Left forelimb (tissue), 1 donor: ENCODE data around the gene ANKAR.
"Not testable (repeated sequence)": the region's sequence is repeated elsewhere in the genome, so short reads cannot be mapped to it uniquely, and the experiment has no call there.

Source experiments
- DNase-seq: peaks from one replicate; pipeline ENCODE4 v3.0.0-alpha.2; 2018; ENCODE audit warnings: low spot score

The ANKAR gene

GRCh38 chr2:189674374-189675112, at the start of gene ANKAR:
ANKAR (plus strand) TSS chr2:189674670; CDS start chr2:189676491, 1,821 bp downstream.
- peak; percentile 94 for DNase-seq

GRCh38 chr2:189625636-189626035, 48.8 kb upstream of the ANKAR start:
- no peak for DNase-seq

- no peak for DNase-seq
Measured at GRCh38 chr2:189627789-189628188, 46.7 kb upstream of the ANKAR start.

GRCh38 chr2:189628817-189629530, 45.5 kb upstream of the ANKAR start:
- DNase-seq, result no peak

- no peak for DNase-seq
Measured at GRCh38 chr2:189629531-189630453, 44.7 kb upstream of the ANKAR start.

GRCh38 chr2:189631849-189632248, 42.6 kb upstream of the ANKAR start:
- no peak for DNase-seq

GRCh38 chr2:189633392-189633811, 41.1 kb upstream of the ANKAR start:
- no peak for DNase-seq

- DNase-seq, result no peak
Measured at GRCh38 chr2:189635353-189635752, 39.1 kb upstream of the ANKAR start.

- no peak for DNase-seq
Measured at GRCh38 chr2:189638301-189639006, 36.0 kb upstream of the ANKAR start.

- no peak for DNase-seq
Measured at GRCh38 chr2:189639007-189639609, 35.4 kb upstream of the ANKAR start.

GRCh38 chr2:189641002-189641401, 33.5 kb upstream of the ANKAR start:
- DNase-seq, result no peak

GRCh38 chr2:189641590-189641989, 32.9 kb upstream of the ANKAR start:
- no peak for DNase-seq

- no peak for DNase-seq
Measured at GRCh38 chr2:189646521-189646920, 27.9 kb upstream of the ANKAR start.

GRCh38 chr2:189648846-189649509, 25.5 kb upstream of the ANKAR start:
- no peak for DNase-seq

GRCh38 chr2:189651284-189651683, 23.2 kb upstream of the ANKAR start:
- DNase-seq, result no peak

- not testable (repeated sequence) for DNase-seq
Measured at GRCh38 chr2:189653464-189653863, 21.0 kb upstream of the ANKAR start.

GRCh38 chr2:189654641-189655040, 19.8 kb upstream of the ANKAR start:
- no peak for DNase-seq

- no peak for DNase-seq
Measured at GRCh38 chr2:189657867-189658266, 16.6 kb upstream of the ANKAR start.

- DNase-seq, result no peak
Measured at GRCh38 chr2:189658306-189659212, 15.9 kb upstream of the ANKAR start.

- no peak for DNase-seq
Measured at GRCh38 chr2:189659734-189660133, 14.7 kb upstream of the ANKAR start.
